ENCODE measurements around the gene ANKRD2.
"Not testable (repeated sequence)": the region's sequence is repeated elsewhere in the genome, so short reads cannot be mapped to it uniquely, and the experiment has no call there.

The ANKRD2 gene

GRCh38 chr10:97572214-97572989 is at the start of gene ANKRD2:
TSS of gene ANKRD2 (plus strand) at chr10:97572779. CDS start at chr10:97572789, 10 bp downstream.
- TF ChIP-seq CTCF (IDR thresholded peaks at IDR 0.05; ENCODE audit: low read depth, low read length, missing control alignments): peak; percentile 96

GRCh38 chr10:97522937-97523336 is 49.6 kb upstream of the ANKRD2 start:
- no peak overlapping the region for H3K4me3 ChIP-seq (replicated peaks; ENCODE audit: low read depth, low read length)
- no peak for DNase-seq (ENCODE audit: extremely low read depth, low read depth)
- TF ChIP-seq CTCF (IDR thresholded peaks at IDR 0.05; ENCODE audit: low read depth, low read length, missing control alignments): no peak

More at GRCh38 chr10:97572214-97572989, at the start of gene ANKRD2:
- no peak within 1 kb of the TSS for H3K4me3 ChIP-seq (replicated peaks; ENCODE audit: low read depth, low read length)
- DNase-seq (ENCODE audit: extremely low read depth, low read depth): no peak

GRCh38 chr10:97525086-97525485 is 47.5 kb upstream of the ANKRD2 start:
- DNase-seq (ENCODE audit: extremely low read depth, low read depth): no peak
- no peak for TF ChIP-seq CTCF (IDR thresholded peaks at IDR 0.05; ENCODE audit: low read depth, low read length, missing control alignments)
- H3K4me3 ChIP-seq (replicated peaks; ENCODE audit: low read depth, low read length): no peak overlapping the region

GRCh38 chr10:97525683-97526110 is 46.9 kb upstream of the ANKRD2 start:
- DNase-seq (ENCODE audit: extremely low read depth, low read depth): no peak
- H3K4me3 ChIP-seq (replicated peaks; ENCODE audit: low read depth, low read length): no peak overlapping the region
- TF ChIP-seq CTCF (IDR thresholded peaks at IDR 0.05; ENCODE audit: low read depth, low read length, missing control alignments): no peak

- DNase-seq (ENCODE audit: extremely low read depth, low read depth); H3K4me3 ChIP-seq (replicated peaks; ENCODE audit: low read depth, low read length): not testable (repeated sequence)
Measured at GRCh38 chr10:97528876-97529275, 43.7 kb upstream of the ANKRD2 start.

GRCh38 chr10:97529685-97530465 is 42.7 kb upstream of the ANKRD2 start:
- TF ChIP-seq CTCF (IDR thresholded peaks at IDR 0.05; ENCODE audit: low read depth, low read length, missing control alignments): no peak
- DNase-seq (ENCODE audit: extremely low read depth, low read depth): no peak
- H3K4me3 ChIP-seq (replicated peaks; ENCODE audit: low read depth, low read length): no peak overlapping the region

- H3K4me3 ChIP-seq (replicated peaks; ENCODE audit: low read depth, low read length): no peak overlapping the region
- no peak for DNase-seq (ENCODE audit: extremely low read depth, low read depth)
- TF ChIP-seq CTCF (IDR thresholded peaks at IDR 0.05; ENCODE audit: low read depth, low read length, missing control alignments): no peak
Measured at GRCh38 chr10:97531401-97531986, 41.1 kb upstream of the ANKRD2 start.
